ENCODE data around the gene ACACA.
"Not testable (repeated sequence)": the region's sequence is repeated elsewhere in the genome, so short reads cannot be mapped to it uniquely, and the experiment has no call there.

ACACA gene

GRCh38 chr17:37098910-37099664, 307.5 kb downstream of the ACACA start:
- DNase-seq (ENCODE audit: low spot score) = no peak

- no peak for DNase-seq (ENCODE audit: low spot score)
These were observed 308.5 kb downstream of the ACACA start for GRCh38 chr17:37098152-37098551.

- DNase-seq (ENCODE audit: low spot score) = no peak
These were observed 309.5 kb downstream of the ACACA start for GRCh38 chr17:37097154-37097553.

- DNase-seq (ENCODE audit: low spot score) = no peak
These were observed 310.6 kb downstream of the ACACA start for GRCh38 chr17:37096071-37096470.

GRCh38 chr17:37094391-37094790, 312.2 kb downstream of the ACACA start:
- no peak for DNase-seq (ENCODE audit: low spot score)

GRCh38 chr17:37092701-37093100, 313.9 kb downstream of the ACACA start:
- DNase-seq (ENCODE audit: low spot score) = no peak

- no peak for DNase-seq (ENCODE audit: low spot score)
These were observed 314.6 kb downstream of the ACACA start for GRCh38 chr17:37092071-37092470.

- DNase-seq (ENCODE audit: low spot score) = no peak
These were observed 315.7 kb downstream of the ACACA start for GRCh38 chr17:37090941-37091340.

- no peak for DNase-seq (ENCODE audit: low spot score)
These were observed 316.7 kb downstream of the ACACA start for GRCh38 chr17:37089956-37090355.

GRCh38 chr17:37088913-37089312, 317.7 kb downstream of the ACACA start:
- no peak for DNase-seq (ENCODE audit: low spot score)

GRCh38 chr17:37088459-37088858, 318.2 kb downstream of the ACACA start:
- DNase-seq (ENCODE audit: low spot score) = no peak

- no peak for DNase-seq (ENCODE audit: low spot score)
These were observed 319.0 kb downstream of the ACACA start for GRCh38 chr17:37087683-37088082.

GRCh38 chr17:37086948-37087347, 319.7 kb downstream of the ACACA start:
- no peak for DNase-seq (ENCODE audit: low spot score)

GRCh38 chr17:37086334-37086733, 320.3 kb downstream of the ACACA start:
- no peak for DNase-seq (ENCODE audit: low spot score)

GRCh38 chr17:37084372-37084771, 322.3 kb downstream of the ACACA start:
- DNase-seq (ENCODE audit: low spot score) = no peak

GRCh38 chr17:37083456-37083855, 323.2 kb downstream of the ACACA start:
- DNase-seq (ENCODE audit: low spot score) = no peak

GRCh38 chr17:37082985-37083384, 323.7 kb downstream of the ACACA start:
- DNase-seq (ENCODE audit: low spot score) = no peak

- DNase-seq (ENCODE audit: low spot score) = no peak
These were observed 324.2 kb downstream of the ACACA start for GRCh38 chr17:37082311-37082860.

- DNase-seq (ENCODE audit: low spot score) = no peak
These were observed 325.3 kb downstream of the ACACA start for GRCh38 chr17:37081287-37081686.

- DNase-seq (ENCODE audit: low spot score) = no peak
These were observed 326.9 kb downstream of the ACACA start for GRCh38 chr17:37079735-37080134.

- no peak for DNase-seq (ENCODE audit: low spot score)
These were observed 327.4 kb downstream of the ACACA start for GRCh38 chr17:37079065-37079708.

GRCh38 chr17:37073464-37073863, 333.2 kb downstream of the ACACA start:
- DNase-seq (ENCODE audit: low spot score) = not testable (repeated sequence)

GRCh38 chr17:37069087-37069486, 337.5 kb downstream of the ACACA start:
- DNase-seq (ENCODE audit: low spot score) = no peak

Data from putamen (tissue), 1 donor.